ENCODE measurements around the gene CBX7.

The CBX7 gene

DNA sequence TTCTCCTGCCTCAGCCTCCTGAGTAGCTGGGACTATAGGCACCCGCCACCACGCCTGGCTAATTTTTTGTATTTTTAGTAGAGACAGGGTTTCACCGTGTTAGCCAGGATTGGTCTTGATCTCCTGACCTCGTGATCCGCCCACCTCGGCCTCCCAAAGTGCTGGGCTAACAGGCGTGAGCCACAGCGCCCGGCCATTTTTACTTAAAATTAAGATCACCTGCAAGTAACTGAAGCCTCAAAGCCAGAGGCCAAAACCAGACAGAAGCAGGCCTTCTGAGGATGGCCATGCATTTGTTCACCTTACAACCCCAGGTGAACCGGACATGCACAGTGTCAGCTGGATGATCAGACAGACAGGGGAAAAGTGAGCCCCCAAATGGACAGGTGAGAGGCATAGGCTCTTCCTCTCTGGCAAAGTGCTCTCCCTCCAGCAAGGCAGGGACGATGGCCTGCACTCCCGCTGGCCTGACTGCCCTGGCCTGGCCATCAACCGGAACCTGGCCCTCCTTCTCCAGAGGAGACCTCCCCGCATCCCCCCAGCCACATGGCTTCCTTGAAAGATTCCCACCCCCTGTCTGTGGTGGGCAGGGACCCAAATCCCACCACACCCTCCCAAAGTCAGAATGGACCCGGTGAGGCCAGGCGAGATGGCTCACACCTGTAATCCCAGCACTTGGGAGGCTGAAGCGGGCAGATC, 29.6 kb downstream of the CBX7 start:
- DNase-seq, result no peak

DNA sequence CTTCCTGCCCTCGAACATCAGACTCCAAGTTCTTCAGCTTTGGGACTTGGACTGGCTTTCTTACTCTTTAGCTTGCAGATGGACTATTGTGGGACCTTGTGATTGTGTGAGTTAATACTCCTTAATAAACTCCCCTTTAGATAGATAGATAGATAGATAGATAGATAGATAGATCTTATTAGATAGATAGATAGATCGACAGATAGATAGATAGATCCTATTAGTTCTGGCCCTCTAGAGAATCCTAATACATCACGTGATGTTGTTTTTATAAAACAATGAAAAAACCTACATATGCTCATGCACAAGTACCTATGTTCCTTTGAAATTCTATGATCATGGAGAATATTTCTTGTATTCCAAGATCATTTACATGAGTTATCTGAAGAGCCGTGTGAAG, 31.5 kb downstream of the CBX7 start:
- no peak for DNase-seq

DNA sequence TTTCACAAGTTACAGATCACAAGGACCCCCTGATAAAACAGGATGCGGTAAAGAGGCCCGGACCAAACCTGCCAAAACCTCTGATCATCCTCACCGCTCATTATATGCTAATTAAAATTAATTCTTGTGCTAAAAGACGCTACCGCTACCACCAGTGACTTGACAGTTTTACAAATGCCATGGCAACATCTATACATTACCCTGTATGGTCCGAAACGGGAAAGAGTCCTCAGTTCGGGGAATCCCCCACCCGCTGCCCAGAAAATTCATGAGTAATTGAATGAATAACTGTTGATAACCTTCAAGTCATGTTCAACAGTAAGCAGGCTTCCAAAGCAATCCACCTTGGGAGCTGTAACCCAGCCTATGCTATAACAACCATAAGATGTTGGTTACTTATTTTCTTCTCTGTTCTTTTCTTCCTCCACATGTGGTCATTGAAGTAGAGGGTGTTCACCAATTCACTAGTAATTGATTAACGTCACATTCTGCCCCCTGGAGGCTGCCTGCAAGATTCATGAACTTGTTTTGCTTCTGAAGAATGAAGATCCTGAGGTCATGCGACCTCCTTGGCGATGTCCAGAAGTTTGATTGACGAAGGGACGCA, 34.8 kb downstream of the CBX7 start:
- DNase-seq, result peak; percentile 63 to 72

DNA sequence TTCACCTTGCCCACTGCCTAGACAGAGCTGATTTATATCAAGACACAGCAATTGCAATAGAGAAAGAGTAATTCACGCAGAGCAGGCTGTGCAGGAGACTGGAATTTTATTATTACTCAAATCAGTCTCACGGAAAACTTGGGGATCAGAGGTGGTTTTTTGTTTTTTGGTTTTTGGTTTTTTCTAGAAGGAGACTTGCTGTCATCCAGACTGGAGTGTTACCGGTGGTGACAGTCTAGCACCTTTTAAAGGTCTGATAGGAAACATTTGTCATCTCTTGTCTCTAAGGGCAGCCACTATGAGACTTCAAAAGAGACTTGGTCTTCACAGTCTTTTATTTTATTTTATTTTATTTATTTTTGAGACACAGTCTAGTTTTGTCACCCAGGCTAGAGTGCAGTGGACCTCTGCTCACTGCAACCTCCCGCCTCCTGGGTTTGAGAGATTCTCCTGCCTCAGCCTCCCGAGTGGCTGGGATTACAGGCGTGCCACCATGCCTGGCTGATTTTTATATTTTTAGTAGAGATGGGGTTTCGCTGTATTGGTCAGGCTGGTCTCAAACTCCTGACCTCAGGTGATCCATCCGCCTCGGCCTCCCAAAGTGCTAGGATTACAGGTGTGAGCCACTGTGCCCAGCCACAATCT, 36.4 kb downstream of the CBX7 start:
- DNase-seq, result no peak

DNA sequence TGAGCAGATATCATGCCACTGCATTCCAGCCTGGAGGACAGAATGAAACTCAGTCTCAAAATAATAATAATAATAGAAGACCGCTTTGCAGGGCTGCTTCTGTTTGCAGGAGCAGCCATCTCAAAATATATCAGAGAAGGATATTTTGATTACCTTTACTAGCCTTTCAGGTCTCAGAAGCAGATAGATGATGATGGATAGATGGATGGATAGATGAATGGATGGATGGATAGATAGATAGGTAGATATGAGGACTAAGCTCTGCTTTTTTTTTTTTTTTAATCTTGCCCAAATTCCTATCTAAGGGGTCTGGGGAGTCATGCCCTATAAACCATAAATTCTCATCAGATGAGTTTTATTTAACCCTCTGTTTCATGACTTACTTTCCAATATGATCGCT, 36.9 kb downstream of the CBX7 start:
- DNase-seq, result no peak

DNA sequence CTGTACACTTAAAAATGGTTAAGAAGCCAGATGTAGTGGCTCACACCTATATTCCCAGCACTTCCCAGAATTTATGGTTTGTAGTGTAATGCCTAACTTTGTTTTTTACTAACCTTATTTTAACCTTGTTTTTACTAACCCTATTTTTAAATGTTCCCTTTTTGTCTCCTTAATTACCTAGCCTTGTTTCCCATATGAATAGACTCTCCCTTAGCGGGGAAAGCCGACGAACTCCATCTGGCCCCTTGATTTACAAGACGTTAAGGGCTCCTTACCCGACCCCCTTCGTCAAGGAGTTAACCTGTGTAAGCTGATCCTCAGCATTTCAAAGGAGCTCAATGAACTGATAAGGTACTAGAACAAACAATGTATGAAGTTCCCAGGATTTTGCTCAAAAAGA, 38.4 kb downstream of the CBX7 start:
- DNase-seq, result no peak

DNA sequence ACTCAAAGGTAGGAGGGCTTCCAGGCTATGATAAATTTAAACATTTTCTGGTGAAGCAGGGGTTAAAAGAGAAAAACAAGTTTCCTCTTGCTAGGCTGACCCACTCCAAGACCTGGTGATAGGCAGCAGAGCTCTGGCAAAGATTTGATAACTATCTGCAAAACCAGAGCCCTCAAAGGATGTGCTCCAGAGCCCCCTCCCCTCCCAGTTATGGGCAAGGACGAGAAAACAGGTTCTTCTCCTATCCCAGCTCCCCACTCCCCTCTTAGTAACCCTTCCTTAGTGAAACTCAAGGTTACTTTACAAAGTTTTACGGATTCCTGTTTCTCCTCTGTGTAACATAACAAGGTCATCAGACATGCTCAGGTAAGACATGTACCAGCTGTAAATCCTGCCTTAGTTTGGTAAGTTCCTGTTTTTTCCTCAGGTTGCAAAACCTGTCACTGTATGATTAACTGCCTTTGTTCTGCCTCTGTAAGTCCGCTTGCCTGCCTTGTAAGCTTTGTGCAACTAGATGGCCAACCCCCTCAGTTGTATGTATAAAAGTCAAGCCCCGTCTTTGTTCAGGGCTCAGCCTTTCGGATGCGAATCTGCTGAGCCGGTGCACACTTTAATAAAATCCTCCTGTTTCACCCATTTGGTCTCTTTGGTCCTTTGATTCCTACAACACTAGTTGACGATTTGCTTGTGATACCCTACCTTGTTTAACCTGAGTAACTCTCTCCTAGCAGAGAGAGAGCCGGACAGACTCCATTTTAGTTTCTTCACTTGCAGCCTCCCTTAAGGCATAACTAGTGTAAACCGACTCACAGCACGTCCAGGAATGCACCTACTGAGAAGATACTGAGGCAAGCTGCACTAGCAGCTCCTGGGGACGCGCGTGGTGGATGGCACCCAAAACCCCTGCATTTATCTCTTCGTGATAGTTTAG, 41.6 kb downstream of the CBX7 start:
- DNase-seq, result peak in 1 of 2 experiments; percentile 4

DNA sequence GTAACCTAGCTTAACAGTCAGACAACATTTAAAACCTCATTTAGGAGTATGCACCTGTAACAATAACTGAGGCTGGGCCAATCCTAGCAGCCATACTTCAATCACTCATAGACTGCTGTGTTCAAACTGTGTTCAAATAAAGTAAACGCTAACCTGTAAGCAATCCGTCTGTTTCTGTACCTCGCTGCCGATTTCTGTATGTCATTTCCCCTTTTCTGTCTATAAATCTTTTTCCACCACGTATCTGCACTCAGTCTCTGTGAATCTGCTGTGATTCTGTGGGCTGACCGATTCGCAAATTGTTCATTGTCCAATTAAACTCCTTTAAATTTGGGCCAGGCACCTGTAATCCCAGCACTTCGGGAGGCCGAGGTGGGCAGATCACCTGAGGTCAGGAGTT, 43.1 kb downstream of the CBX7 start:
- DNase-seq, result no peak

DNA sequence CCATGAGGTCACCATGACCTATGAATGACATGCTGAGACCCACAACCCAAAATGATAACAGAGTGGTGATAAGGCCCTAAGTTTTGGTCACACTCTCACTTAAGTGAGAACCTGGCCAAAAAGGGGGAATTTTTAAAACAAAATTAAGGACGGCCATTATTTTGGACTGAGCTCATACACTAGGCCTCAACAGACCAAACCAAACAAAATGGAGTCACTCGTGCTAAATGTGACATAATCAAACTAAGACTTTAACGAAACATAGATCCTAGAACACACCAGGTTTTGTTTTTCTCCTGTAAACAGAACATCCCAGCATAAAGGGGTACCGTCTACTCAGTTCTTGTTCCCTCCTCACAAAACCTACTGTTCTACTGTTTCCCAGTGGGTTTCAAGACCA, 44.0 kb downstream of the CBX7 start:
- no peak for DNase-seq

DNA sequence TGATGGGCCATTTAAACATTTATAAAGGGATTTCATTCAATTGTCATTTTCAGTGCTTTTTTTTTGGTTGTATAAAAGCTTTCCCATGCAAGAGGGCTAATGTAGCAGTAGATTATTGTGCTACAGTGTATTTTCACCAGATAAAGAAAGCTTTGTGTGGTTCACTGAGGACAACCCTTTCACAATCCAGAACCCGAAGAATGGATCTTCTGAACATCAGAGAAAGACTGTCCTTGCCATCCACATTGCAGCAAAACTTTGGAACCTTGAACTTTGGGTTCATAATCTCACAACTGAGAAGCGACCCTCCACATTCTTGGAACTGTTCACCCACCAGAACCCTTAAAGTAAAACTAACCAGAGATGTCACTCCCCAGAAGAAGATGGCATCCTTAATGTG, 46.2 kb downstream of the CBX7 start:
- DNase-seq, result no peak

DNA sequence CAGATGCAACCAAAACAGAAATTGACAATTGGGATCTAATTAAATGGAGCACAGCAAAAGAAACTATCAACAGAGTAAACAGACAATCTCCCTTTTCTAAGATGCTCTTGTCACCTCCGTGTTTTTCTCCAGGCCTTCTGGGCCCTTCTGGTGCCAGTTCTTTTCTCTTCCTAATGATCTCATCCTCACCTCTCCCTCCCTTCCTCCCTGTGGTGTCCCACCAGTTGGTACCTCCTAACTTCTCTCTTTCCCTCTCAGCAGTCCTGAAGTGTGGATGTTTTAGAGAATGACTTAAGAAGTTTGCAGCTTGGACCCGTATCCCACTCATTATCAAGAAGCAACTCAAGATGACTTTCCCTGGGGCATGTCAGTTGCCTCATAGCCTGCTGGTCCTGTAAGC, 49.0 kb downstream of the CBX7 start:
- DNase-seq, result no peak

DNA sequence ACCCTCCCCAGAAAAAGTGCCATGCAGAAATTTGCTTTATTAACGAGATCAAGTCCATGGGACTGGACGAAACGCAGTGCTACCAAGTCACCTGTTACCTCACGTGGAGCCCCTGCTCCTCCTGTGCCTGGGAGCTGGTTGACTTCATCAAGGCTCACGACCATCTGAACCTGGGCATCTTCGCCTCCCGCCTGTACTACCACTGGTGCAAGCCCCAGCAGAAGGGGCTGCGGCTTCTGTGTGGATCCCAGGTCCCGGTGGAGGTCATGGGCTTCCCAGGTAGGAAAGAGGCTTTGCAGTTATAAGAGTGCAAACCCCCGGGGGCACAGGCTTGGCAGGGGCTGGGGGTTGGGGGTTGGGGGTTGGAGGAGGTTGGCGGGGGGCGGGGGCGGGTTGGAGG, 51.3 kb downstream of the CBX7 start:
- DNase-seq, result no peak

DNA sequence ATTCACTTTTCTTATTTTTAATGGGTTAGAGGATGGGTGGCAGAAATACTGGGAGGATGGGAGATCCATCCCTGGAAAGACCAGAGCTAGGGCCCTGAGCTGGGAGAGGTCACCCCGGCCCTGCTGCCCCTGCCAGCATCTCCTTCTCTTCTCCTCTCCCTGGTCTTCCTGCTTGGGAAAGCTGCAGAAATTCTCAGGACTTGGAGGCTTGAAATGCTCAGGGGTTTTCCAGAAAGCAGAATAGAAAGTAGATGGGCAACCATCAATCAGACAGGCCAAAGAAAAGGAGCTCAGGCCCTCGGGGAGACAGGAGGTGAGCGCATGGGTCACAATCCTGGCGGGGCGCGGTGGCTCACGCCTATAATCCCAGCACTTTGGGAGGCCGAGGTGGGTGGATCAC, 53.9 kb downstream of the CBX7 start:
- DNase-seq, result no peak

DNA sequence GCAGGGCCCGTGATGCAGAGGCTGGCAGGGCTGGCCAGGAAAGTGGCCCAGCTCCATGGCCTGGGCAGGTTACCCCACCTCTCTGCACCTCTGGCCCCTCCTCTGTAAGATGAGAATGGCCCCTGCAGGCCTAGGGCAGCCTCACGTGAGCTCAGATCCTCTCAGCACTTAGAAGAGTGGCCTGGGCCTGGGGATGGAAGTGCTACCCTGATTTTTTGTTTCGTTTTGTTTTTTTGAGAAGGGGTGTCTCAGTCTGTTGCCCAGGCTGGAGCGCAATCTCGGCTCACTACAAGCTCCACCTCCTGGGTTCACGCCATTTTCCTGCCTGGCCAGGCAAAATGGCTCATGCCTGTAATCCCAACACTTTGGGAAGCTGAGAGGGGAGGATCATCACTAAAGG, 54.5 kb downstream of the CBX7 start:
- DNase-seq, result no peak

DNA sequence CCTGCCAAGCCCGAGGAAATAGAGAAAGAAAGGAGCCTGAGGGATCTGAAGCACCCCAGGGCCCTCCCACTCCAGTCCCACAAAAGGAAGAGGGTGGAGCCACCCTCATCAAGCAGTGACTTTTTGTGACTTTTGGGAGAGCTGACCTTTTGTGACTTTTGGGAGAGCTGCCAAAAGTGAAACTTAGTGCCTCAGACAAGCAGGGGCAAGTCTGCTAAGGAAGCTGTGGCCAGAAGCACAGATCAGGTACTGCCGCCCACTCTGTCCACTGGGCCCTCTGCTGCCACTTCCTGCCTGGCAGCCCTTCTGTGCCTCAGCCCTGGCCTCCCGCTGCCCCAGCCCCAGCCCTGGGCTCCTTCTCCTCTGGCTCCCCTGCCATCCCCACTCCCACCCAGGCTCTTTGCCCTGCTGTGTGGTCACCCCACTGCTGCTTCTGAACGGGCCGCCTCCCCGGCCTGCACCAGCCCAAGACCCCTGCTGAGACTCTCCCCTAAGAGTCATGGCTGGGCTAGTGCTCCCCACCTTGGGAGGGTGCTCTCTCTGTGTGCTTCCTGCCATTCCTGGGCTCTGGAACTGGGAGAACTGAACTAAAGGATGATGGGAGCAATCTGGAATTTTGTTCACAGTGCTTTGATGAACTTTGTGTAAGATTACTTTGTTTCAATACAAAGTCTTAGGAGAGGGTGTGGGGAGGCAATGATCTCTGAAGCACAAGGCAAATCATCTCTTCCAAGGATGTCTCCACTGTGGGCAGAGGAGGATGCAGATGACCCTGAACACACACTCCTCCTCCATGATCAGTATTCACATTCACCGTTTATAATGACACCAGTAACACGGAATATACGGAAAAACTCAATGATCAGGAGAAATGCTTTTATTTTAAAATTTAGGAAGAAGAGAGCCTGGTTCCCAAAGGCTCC, 55.1 kb downstream of the CBX7 start, which contains the start of gene APOBEC3H:
TSS of gene APOBEC3H (plus strand) at position 147 of the 923 bp plus-strand sequence. CDS start 3,035 bp downstream, outside the sequence.
- DNase-seq, result peak; percentile 13 to 15

DNA sequence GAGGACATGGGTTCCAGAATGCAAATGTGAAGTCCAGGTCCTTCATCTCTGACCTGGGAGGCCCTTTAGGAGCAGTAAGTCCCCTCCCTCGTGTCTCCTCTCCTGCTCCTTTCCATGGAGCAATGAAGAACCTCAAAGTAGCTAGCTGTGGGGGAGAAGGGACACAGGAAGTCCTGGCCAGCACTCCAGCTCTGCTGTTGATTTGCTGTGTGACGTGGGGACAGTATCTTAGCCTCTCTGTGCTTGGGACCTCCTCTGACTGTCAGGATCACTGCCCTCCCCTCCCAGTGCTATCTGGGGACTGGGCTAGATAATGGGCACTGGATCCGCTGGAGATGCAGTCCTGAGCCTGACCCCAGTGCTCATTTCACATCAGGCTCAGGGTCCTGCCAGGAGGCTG, 56.5 kb downstream of the CBX7 start:
- no peak for DNase-seq

DNA sequence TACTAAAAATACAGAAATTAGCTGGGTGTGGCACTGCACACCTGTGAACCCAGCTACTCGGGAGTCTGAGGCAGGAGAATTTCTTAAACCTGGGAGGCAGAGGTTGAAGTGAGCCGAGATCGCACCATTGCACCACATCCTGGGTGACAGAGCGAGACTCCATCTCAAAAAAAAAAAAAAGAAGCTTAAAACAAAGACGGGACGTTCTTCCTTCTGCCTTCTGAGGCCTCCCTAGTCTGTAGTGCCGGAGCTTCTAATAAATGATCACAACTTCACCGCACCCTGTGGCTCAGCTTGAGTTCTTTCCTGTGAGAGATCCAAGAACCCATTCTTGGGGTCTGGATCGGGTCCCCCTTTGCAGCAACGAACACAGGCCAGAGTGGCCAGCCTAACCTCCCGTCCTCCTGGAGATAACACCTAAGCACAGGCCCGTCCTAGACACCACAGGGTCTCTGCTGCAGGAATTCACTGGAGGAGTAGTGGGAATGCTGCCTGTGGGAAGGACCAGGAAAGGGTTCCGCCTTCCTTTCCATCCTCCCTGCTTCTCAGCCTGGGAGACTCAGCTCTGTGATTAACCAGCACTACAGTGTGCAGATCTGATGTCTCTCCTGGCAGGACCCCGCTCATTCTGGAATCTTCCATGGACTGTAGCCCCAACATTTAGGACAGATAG, 57.6 kb downstream of the CBX7 start:
- no peak for DNase-seq

DNA sequence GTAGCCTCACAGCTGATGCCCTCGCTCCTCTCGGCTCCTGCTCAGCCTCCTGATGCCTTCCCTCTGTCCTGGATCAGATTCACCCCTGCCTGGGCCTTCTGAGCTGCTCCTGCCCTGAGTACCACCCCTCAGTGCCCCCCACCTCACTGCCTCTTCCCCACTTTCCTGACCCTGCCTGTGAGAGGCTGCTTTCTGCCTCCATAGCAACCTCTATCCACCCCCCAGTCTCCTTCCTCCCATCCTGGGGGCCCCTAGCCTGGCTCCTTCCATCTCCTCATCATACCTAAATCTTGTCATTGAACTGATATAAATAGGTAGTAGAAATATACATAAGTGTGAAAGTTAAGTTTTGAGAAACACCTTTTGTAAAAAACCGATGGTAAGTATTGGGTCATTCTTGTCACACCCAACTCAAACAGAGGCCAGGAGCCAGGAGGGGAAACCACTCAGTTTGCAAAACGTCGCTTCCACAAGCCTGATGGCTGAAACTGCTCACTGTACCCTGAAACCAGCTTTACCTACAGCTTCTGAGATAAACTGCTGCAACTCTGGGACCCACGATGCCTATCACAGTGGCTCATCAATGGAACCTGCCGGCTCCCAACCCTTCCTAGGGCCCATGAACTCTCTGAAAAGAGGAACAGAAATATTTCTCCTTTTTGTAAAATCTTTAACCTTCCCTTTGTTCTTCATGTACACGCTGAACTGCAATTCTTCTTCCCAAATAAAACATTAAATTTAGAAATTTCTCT, 60.2 kb downstream of the CBX7 start:
- DNase-seq, result no peak

DNA sequence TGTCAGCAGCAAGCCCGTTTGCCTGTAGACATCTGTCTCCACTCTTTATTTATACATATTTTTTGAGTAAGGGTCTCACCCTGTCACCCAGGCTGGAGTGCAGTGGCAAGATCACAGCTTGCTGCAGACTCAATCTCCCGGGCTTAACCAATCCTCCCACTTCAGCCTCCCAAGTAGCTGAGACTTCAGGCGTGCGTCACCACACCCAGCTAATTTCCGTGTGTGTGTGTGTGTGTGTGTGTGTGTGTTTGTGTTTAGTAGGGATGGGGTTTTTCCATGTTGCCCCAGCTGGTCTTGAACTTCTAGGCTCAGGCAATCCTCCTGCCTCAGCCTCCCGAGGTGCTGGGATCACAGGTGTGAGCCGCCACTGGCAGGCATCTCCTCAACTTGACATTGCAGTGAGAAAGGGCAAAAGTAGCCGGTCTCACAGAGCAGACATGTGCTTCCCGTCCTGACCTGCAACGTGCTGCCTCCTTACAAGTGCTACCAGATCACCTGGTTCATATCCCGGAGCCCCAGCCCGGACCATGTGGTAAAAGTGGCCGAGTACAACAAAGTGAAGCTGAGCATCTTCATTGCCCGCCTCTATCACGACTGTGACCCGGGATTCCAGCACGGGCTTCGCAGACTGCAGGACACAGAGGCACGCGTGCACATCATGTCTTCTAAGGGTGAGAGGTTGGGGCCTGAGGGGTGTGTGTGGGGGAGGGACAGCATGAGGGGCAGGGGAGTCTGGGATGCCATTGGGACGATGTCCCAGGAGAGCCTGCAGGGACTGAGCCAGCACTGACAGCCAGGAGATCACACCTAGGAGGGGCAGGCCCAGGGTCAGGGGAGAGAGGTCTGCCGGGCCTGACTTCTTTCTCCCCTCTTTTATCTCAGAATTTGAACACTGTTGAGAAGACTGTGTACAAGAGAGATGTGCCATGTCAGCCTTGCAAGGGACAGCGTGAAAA, 61.1 kb downstream of the CBX7 start:
- DNase-seq, result no peak
